Activated naive CD8-positive, alpha-beta T cell (primary cell): ENCODE measurements around the gene CCNQ.

Experiments used
- H3K27ac Mint-ChIP-seq: one replicate; pipeline ENCODE4 v1.8.0; 2021; ENCODE audit warnings: mixed read lengths
- H3K27me3 Mint-ChIP-seq: one replicate; pipeline ENCODE4 v1.8.0; 2021; ENCODE audit warnings: mixed read lengths
- H3K36me3 Mint-ChIP-seq: one replicate; pipeline ENCODE4 v1.8.0; 2021; ENCODE audit warnings: mixed read lengths
- H3K4me1 Mint-ChIP-seq: one replicate; pipeline ENCODE4 v1.8.0; 2021; ENCODE audit warnings: low read depth, mixed read lengths
- H3K4me3 Mint-ChIP-seq: one replicate; pipeline ENCODE4 v1.8.0; 2021; ENCODE audit warnings: mild to moderate bottlenecking, mixed read lengths
- H3K9me3 Mint-ChIP-seq: one replicate; pipeline ENCODE4 v1.8.0; 2021; ENCODE audit warnings: low read depth, mixed read lengths

Gene CCNQ

DNA sequence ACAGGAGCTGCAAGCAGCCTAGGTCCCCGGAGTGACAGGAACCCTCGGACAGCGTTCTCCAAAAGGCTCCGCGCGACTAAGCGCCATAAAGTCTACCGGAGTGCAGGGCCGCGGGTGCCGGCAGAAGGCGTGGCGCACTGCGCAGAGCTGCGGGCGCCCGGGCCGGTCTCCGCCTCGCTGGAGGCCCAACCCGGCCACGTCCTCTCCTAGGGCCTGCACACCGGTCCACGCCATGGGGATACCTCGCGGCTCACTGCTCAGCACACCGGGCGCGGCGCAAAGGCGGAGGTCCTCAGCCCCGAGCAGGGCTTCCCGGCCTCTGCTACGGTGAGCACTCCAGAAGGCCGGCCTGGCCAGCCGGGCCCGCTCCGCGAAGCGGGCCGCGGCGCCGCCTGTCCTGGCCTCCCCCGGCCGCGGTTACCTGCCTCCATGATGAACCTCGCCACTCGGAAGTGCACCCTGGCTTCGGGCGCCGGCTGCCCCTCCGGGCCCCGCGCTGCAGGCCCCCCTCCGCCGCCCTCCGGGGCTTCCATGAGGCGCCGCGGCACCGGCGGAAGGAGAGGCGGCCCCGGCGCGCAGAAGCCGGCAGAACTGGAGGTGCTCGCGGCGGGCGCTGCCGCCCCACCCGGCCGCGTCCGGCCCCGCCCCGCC is at the start of gene CCNQ:
Gene CCNQ (minus strand): TSS at position 599 of the 651 bp plus-strand sequence. CDS start 66 bp downstream, at position 533.
- H3K27me3 Mint-ChIP-seq = no peaks in the 10 kb centered on the region
- H3K4me3 Mint-ChIP-seq = peak within 1 kb of the TSS; percentile 89
- no peaks in the 10 kb centered on the region for H3K9me3 Mint-ChIP-seq
- H3K36me3 Mint-ChIP-seq = no peaks in the 10 kb centered on the region
- peak within 1 kb of the TSS; percentile 34 for H3K27ac Mint-ChIP-seq
- peaks cover 32% of the 10 kb centered on the region for H3K4me1 Mint-ChIP-seq

DNA sequence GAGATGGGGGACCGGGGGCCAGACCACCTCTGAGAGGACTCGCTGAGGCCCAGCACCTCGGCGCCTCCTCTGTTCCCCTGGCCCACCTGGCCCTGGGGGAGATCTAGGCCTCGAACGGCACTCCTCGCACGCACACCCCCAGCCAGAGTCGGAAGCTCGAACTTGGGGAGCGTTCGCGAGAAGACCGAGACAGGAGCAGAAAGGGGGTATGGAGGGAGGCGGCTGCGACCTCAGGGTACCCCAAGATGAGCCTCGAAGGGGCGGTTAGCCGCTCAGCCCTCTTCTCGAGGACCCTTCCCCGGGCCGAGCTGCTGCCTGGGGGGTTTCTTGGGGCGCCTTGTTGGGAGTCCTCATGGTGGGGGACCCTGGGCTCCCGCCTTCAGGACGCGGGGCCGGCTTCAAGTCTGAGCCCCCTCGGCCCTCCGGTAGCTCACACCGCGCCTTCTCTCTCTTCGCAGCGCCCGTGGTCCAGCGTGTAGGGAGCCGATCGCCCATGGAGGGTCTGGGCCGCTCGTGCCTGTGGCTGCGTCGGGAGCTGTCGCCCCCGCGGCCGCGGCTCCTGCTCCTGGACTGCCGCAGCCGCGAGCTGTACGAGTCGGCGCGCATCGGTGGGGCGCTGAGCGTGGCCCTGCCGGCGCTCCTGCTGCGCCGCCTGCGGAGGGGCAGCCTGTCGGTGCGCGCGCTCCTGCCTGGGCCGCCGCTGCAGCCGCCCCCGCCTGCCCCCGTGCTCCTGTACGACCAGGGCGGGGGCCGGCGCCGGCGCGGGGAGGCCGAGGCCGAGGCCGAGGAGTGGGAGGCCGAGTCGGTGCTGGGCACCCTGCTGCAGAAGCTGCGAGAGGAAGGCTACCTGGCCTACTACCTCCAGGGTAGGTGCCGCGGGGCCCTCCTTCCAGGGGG is 48.8 kb upstream of the CCNQ start:
- no peak overlapping the region for H3K27ac Mint-ChIP-seq

GRCh38 chrX:153646620-153647373 is 47.9 kb upstream of the CCNQ start, which contains the start of gene DUSP9:
DUSP9 (plus strand) TSS chrX:153647203; CDS start chrX:153647954, 751 bp downstream.
- Mint-ChIP-seq H3K27me3 (peaks cover 7% of the 10 kb centered on the region), H3K36me3 (no peaks in the 10 kb centered on the region), H3K4me3 (peak within 1 kb of the TSS; percentile 30), H3K27ac (peak within 1 kb of the TSS; percentile 66), H3K9me3 (no peaks in the 10 kb centered on the region), H3K4me1 (peaks cover 5% of the 10 kb centered on the region)

More for the DNA sequence above, 48.8 kb upstream of the CCNQ start:
- peaks cover 4% of the 10 kb centered on the region for H3K4me1 Mint-ChIP-seq
- H3K4me3 Mint-ChIP-seq = no peak overlapping the region
- H3K36me3 Mint-ChIP-seq = no peaks in the 10 kb centered on the region
- no peaks in the 10 kb centered on the region for H3K9me3 Mint-ChIP-seq
- peaks cover 7% of the 10 kb centered on the region for H3K27me3 Mint-ChIP-seq

- peaks cover 10% of the 10 kb centered on the region for H3K27me3 Mint-ChIP-seq
- H3K4me1 Mint-ChIP-seq = peaks cover 9% of the 10 kb centered on the region
- H3K36me3 Mint-ChIP-seq = no peaks in the 10 kb centered on the region
- H3K27ac Mint-ChIP-seq = peak overlapping the region; percentile 66
- peak overlapping the region; percentile 30 for H3K4me3 Mint-ChIP-seq
- H3K9me3 Mint-ChIP-seq = no peaks in the 10 kb centered on the region
Measured at GRCh38 chrX:153645921-153646488, 47.1 kb upstream of the CCNQ start.

GRCh38 chrX:153645151-153645550 is 46.2 kb upstream of the CCNQ start:
- Mint-ChIP-seq H3K9me3 (no peaks in the 10 kb centered on the region), H3K4me3 (no peak overlapping the region), H3K4me1 (peaks cover 10% of the 10 kb centered on the region), H3K27ac (no peak overlapping the region), H3K36me3 (no peaks in the 10 kb centered on the region), H3K27me3 (peaks cover 10% of the 10 kb centered on the region)

DNA sequence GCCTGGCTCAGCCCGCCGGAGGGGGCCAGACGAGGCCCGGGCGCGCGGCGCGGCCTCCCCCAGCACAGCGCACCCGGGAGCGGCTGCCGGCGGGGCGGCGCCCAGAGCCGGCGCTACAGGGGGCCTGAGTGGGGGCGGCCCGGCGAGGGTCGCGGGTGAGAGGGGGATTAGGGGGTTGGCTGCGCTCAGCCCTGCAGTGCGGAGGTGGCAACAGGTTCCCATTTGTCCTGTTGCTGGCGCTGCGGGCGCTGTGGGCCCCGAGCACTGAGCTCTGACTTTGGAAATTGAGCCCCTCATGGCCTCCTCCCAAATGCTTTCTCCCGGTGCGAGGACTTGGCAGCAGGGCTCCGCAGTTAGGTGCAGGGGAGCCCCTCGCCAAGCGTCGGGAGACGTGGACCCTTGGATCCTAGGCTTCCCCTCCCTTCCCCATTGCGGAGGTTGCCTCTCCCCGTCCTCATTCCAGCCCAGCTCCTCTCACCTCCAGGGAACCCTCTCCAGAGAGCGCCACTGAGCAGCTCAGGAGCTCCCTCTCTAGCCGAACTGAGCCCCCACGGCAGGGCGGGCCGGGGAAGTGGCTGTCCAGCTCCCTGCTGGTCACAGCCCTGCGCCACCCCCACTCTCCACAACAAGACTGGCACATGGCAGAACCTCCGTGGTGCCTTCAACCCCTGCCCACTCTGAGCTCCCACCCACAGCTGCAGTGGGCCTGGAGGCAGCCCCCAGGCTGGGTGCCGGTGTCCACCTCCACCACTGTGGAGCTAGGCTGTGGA is 45.6 kb upstream of the CCNQ start:
- H3K27ac Mint-ChIP-seq = no peak overlapping the region
- no peaks in the 10 kb centered on the region for H3K9me3 Mint-ChIP-seq
- no peaks in the 10 kb centered on the region for H3K36me3 Mint-ChIP-seq
- peaks cover 10% of the 10 kb centered on the region for H3K27me3 Mint-ChIP-seq
- H3K4me3 Mint-ChIP-seq = no peak overlapping the region
- H3K4me1 Mint-ChIP-seq = peaks cover 10% of the 10 kb centered on the region

GRCh38 chrX:153643431-153644351 is 44.8 kb upstream of the CCNQ start:
- Mint-ChIP-seq H3K9me3 (no peaks in the 10 kb centered on the region), H3K36me3 (no peaks in the 10 kb centered on the region), H3K27ac (no peak overlapping the region), H3K4me3 (no peak overlapping the region), H3K27me3 (peaks cover 10% of the 10 kb centered on the region), H3K4me1 (peaks cover 10% of the 10 kb centered on the region)

DNA sequence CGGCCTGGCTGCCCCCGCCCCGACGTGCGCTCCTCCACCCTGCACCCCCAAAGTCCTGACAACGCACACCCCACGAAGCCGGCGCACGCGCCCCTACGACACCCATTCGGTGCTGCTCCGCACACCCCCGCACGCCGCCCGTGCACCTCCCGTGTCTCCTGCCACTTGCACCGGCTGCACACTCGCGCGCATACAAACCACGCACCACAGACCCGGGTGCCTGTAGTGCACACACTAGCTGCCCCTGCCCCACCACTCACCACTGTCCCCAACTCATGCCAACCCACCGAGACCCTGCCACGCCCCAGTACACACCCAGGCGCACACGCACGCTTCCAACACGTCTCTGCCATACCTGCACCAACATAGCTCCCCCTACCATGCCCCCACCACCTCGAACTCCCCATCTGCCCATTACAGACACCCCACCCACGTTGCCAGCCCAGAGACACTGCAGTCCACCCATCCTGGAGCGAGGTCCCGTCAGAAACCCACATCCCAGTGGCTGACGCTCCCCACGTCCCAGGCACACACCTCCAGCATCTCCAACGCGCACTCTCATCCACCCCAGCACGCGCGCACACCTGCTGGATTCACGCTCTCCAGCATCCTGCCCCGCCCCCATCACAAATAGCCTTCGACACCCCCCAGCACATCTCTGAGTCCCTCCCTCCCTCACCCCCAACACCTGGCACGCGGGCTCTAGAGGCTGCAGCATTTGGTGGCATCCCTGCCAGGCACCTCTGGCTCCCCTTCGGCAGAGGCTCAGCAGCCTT is 43.9 kb upstream of the CCNQ start:
- H3K27me3 Mint-ChIP-seq = peaks cover 10% of the 10 kb centered on the region
- H3K9me3 Mint-ChIP-seq = no peaks in the 10 kb centered on the region
- H3K27ac Mint-ChIP-seq = no peak overlapping the region
- H3K4me1 Mint-ChIP-seq = peaks cover 10% of the 10 kb centered on the region
- H3K36me3 Mint-ChIP-seq = no peaks in the 10 kb centered on the region
- H3K4me3 Mint-ChIP-seq = peak overlapping the region; percentile 51

DNA sequence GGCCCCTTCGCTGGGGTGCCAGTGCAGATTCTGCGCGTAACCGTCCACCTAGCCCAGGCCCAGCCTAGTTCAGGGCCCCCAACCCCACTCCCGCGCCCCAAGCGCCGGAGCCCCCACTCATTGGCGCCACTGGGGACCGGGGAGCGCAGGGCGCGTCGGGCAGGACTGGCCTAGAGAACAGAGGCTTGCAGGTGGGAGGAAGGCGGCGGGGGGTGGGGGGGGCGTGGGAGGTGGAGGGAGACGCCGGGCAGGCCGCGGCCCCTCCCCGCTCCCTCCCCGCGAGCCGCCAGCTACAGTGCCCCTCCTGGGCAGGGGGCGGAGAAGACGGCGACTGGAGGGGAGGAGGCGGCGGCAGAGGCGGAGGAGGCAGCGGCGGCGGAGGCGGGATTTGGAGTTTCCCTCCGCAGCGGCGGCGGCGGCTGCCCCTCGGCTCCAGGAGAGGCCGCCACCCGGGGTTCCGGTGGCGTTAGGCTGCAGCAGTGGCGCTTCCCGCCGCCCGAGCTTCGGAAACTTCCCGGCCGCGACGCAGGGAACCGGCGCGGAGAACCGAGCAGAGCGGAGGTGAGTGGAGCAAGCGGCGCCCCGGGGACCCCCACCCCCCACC is 43.2 kb upstream of the CCNQ start:
- Mint-ChIP-seq H3K27ac (no peak overlapping the region), H3K27me3 (peaks cover 10% of the 10 kb centered on the region), H3K9me3 (no peaks in the 10 kb centered on the region), H3K4me3 (no peak overlapping the region), H3K36me3 (no peaks in the 10 kb centered on the region), H3K4me1 (peaks cover 10% of the 10 kb centered on the region)

DNA sequence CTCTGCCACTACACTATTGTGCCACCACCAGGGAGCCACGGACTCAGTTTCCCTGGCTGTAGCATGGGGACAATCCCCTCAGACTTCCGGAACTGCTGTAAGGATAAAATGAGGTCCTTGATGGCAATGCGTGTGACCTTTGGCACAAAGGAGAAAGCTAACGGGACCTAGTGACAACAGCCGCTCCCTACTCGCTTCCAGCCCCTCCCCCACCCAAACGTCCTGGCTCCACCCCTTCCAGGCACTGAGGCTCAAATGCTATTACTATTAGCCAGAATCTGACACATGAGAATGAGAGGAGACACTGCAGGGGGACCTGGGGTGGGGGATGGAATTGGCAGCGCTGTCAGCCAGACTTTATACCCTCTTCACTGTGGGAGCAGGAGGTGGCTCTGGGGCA is 42.7 kb upstream of the CCNQ start:
- H3K4me3 Mint-ChIP-seq = peak overlapping the region; percentile 13
- no peak overlapping the region for H3K27ac Mint-ChIP-seq
- peaks cover 10% of the 10 kb centered on the region for H3K4me1 Mint-ChIP-seq
- no peaks in the 10 kb centered on the region for H3K36me3 Mint-ChIP-seq
- H3K27me3 Mint-ChIP-seq = peaks cover 10% of the 10 kb centered on the region
- H3K9me3 Mint-ChIP-seq = no peaks in the 10 kb centered on the region

- peaks cover 10% of the 10 kb centered on the region for H3K4me1 Mint-ChIP-seq
- peaks cover 8% of the 10 kb centered on the region for H3K27me3 Mint-ChIP-seq
- no peaks in the 10 kb centered on the region for H3K36me3 Mint-ChIP-seq
- H3K9me3 Mint-ChIP-seq = no peaks in the 10 kb centered on the region
- no peak overlapping the region for H3K27ac Mint-ChIP-seq
- peak overlapping the region; percentile 13 for H3K4me3 Mint-ChIP-seq
Measured at GRCh38 chrX:153640736-153641575, 42.0 kb upstream of the CCNQ start.
